ENCODE results near the gene ARHGDIB. TPM values are rescaled to one million over a fixed set of nuclear protein-coding genes. Genes with fewer than 3 reads are reported as not detected.

The ARHGDIB gene
- total RNA-seq, 1 donor from 2014 or later, result 86.1 TPM

DNA sequence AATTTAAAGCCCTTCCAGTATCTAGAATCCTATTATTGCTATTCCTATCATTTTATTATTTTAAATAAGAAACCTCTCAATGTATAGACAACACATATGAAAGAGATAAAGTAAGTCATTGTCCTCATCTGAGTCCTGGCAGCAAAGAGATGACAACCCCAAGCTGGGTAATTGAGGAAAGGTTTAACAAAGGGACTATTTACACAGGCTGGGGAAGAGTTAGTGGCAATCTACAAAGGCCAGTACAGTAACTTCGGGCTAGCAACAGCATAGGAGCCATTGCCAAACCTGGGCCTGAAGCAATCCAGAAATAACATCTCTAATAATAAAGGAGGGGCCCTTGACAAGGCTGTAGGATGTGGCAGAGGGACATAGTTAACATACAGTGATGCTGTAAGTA, 22.6 kb upstream of the ARHGDIB start:
- DNase-seq (ENCODE audit: low spot score), result no peak

DNA sequence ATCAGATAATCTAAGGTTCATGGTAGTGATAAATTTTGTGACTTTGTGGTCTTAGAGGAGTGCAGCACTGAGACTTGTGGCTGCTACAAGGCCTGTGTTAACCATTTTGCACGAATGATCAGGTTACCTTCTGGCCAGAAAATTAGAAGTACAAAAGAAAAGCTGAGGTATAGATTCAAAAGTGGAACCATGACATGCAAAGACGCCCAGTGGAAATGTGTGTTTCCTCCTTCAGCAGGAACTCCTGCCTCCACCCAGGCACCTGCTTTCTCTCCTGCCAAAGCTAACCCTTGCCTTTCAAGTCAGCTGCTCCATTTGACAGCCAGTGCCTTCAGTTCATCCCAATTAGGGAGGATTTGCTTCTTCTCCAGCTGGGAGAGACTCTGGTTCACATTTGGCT, 21.6 kb upstream of the ARHGDIB start:
- DNase-seq (ENCODE audit: low spot score), result no peak

DNA sequence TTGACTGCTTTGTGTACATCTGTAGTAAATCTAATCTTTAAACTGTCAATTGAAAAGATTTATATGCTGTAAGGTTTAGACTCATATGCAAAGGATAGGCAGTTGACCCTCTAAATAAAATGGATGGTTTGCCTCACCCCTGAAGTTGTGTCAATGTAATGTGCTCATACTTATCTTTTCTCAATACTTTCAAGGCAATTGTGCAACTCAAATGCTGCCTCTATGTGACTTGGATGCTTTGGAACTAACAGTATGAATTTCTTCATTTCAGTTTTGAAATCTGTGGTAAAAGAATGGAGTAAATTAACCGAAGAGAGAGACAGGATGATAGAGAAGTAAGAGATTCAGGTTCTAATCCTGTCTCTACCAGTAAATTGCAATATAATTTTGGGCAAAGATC, 21.2 kb upstream of the ARHGDIB start:
- DNase-seq (ENCODE audit: low spot score), result no peak

DNA sequence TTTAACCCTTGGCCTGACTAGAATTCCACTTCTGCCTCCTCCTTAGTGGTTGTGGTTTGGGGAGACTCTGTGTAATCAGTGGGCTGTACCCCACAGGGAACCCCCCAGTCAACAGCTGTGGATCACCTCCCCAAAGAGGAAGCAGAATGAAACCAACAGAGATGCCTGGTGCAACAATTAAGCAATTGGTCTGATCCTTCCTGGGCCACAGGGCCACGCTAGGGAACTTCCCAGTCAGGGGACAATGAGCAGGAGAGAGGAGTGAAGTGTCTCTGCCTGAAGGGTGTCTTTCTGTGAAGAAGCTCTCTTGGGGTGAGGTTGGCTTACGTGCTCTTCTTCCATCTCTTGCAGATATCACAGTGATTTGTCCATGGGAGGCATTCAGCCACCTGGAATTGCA, 19.6 kb upstream of the ARHGDIB start:
- no peak for DNase-seq (ENCODE audit: low spot score)

DNA sequence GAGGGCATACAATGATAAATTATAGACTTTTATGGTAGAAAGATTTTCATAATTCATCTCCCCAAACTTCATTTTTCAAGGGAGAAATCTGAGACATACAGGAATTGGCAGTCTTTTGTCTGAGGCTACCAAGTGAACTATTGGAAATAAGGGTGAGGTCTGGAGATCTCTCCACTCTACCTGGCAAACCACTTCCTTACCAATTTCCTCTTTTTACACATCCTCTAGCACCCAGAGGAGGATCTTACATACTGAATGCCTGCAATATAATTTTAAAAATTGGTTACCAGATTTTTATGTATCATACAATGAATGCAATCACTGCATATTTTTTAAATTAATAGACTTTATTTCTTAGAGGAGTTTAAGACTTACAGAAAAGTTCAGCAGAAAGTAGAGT, 18.1 kb upstream of the ARHGDIB start:
- DNase-seq (ENCODE audit: low spot score), result no peak

DNA sequence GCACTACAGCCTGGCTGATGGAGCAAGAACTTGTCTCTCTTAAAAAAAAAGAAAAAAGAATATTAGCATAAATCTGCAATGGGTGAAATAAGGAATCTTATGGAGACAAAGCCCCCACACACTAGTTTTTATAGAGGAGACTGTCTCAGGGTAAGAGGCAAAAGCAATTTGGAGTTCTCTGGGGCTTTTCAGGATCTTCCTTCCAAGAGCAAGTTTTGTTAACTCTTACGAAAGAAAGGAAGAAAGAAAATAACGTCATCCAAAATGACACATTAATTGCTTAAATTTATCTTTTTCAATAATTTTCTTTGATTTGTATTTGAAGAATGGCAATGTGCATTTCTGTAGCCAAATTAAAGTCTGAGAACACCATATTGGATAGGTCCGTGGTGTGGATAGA, 15.3 kb upstream of the ARHGDIB start:
- DNase-seq (ENCODE audit: low spot score), result no peak

DNA sequence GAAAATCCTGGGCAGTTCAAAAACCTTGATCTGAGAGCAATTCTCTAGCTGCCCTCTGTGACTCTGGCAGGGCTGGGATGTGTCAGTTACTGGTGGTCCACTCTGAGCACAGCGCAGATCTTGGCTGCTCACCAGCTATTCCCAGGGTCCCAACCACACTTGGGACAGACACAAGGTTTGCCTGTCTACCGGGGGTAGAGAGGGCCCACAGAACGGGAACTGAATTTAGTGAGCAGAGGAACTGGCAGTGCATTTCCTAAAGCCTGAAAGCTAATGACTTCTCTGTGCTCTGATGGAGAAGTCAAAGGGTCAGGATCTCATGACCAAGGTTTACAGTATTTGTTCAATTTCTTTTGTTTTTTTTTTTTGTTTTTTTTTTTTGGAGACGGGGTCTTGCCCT, 14.1 kb upstream of the ARHGDIB start:
- no peak for DNase-seq (ENCODE audit: low spot score)

DNA sequence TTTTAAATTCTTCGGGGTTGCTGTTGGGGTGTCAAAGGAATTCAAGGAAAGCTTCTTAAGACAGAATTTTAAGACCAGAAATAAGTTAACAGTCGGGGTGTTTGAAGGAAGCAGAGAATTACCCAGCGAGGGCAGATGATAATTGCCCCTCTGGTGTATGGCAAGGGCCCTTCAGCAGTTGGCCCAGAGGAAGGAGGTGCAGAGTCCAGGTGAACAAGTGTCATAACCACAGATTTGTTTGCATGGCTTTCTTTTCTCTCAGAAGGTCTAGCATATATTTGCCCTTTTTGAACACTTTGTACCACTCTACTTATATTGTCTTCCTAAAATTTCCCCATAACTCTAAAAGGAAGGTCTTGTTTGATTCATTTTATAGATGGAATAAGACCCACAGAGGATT, 13.2 kb upstream of the ARHGDIB start:
- DNase-seq (ENCODE audit: low spot score), result no peak

DNA sequence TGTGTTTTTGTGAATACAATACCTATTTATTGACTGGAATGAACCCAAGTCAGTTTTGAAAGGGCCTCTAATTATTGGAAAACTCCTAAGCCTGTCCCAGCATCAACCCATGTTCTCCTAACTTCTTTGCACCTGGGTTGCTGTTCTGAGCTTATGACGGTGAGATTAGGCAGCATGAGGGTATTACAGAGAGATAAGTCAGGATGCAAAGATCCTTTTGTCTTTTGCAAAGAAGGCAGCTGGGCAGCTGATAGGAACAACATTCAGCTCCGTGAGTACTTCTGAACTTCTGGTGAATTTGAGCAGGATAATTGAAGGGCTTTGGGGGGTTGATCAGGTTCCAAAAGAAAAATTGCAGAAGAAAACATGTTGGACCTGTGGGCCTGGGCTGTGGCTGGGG, 11.4 kb upstream of the ARHGDIB start, which contains the start of gene PDE6H:
Gene PDE6H (plus strand): TSS at position 227 of the 400 bp plus-strand sequence. CDS start 4,971 bp downstream, outside the sequence.
- no peak for DNase-seq (ENCODE audit: low spot score)

DNA sequence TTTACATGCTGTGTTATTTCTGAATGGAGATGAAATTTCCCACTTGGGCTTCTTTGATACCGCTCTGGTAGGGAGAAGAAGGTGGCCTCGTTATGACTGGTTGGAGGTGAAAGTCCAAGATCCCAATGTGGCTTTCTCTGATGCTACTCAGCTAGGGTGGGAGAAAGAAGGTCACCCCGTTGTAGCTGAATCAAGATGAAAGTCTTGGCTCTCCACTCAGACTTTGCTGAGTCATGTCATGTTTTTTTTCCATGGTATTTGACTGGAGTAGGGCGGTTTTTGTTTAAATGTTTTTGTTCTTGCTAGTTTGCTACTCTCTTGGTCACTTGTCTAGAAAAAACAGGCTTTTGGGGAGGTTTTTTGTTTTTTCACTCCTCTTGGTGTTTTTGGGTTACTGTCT, 9.1 kb upstream of the ARHGDIB start:
- no peak for DNase-seq (ENCODE audit: low spot score)

DNA sequence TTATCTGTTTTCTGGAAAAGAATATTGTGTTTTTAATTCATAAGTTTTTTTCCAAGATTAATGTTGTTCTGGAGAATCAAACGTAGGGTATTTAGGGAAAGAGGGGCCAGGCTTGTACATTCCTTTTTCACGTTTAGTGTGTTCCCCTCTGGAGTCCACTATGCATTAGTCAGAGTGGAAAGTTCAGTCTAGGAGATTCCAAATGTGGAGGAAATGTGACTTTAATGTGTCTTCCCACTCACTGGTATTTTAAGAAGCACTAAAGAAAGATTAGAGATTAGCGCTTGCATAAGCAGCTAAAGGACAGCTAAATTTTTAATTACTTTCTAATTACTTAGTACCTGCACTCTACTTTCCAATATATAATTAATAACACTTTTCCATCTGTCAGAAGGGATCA, 7.1 kb upstream of the ARHGDIB start:
- no peak for DNase-seq (ENCODE audit: low spot score)

DNA sequence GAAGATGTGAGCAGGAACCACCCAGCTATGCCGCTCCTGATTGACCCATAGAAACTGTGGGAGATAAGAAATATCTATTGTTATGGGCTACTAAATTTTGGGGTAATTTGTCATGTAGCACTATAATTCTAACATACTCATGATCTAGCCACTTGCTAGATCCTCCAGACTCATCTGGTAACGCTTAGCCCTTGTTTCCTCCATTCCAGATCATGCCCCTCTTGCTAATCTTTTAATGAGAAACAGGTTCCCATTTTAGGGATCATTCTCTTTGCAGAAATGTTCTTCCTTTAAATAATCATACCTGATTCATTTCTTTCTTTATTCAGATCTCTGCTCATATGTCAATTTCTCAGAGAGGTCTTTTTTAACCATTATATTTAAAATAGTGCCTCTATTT, 3.8 kb upstream of the ARHGDIB start:
- no peak for DNase-seq (ENCODE audit: low spot score)

DNA sequence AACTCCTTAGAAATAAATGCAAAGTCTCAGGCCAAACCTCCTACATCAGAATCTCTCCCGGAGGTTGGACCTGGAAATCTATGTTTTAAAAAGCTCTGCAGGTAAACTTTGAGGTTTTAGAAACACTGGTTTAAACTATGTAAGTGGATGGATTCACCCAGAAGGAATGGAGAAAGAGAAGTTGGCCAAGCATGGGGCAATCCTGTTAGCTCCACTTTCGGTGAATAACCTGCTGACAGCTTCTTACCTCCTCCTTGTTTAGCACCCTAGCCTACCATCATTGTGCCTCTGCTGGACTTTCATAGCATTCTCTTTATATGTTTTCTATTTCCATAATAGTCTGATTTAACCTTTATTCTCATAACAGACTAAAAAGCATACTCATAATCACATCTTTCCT, 3.0 kb upstream of the ARHGDIB start:
- DNase-seq (ENCODE audit: low spot score), result no peak

DNA sequence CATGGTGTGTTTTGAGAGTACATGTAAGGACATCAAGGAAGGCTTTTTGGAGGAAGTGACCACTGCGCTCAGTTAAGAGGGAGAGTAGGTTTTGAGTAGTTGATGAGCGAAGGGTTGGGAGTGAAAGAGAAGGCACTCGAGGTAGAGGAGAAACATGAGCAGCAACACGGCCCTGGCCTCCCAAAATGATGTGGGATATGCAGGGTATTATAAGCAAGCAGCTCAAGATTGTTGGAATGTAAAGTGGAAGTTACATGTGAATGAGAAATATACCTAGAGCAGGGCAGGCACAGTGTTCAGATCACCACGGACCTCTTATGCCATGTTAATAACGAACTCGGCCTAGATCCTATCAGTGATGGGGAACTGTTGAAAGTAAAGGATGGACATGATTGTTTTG, 2.1 kb upstream of the ARHGDIB start:
- DNase-seq (ENCODE audit: low spot score), result no peak

DNA sequence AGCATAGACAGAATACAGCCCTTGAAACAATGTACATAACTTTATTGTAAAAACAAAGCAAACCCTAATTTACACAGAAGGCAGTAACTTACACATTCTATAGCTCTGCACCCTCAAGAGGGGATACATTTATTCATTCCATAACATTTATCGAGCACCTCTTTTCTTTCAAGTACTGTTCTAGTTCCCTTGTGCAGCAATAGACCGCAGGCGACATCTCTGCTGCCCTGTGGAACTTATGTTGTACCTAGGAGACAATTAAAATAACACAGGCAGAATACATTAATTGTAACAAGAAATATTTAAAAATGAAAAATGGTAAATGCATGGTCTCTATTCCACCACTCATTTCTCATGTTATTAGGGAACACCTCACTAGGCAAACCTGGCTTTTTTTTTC, 1.4 kb upstream of the ARHGDIB start:
- DNase-seq (ENCODE audit: low spot score), result no peak

DNA sequence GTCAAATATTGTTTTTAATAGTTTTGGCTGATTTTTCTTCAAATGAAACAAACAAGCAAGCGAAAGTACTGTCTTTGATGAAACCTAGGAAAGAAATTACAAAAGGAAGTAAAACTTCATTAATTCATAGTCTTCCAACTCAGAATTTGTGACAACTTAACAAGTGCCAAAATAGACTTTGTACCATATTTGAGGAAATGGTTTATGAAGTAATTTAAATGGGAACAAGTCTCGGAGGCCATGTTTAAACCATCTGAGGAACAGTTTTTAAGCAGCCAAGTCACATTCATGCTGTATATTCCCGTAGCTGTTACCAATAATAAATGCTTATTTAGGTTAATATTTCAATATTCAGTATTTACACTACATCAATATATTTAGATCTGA, 745 bp upstream of the ARHGDIB start:
- DNase-seq (ENCODE audit: low spot score), result no peak

DNA sequence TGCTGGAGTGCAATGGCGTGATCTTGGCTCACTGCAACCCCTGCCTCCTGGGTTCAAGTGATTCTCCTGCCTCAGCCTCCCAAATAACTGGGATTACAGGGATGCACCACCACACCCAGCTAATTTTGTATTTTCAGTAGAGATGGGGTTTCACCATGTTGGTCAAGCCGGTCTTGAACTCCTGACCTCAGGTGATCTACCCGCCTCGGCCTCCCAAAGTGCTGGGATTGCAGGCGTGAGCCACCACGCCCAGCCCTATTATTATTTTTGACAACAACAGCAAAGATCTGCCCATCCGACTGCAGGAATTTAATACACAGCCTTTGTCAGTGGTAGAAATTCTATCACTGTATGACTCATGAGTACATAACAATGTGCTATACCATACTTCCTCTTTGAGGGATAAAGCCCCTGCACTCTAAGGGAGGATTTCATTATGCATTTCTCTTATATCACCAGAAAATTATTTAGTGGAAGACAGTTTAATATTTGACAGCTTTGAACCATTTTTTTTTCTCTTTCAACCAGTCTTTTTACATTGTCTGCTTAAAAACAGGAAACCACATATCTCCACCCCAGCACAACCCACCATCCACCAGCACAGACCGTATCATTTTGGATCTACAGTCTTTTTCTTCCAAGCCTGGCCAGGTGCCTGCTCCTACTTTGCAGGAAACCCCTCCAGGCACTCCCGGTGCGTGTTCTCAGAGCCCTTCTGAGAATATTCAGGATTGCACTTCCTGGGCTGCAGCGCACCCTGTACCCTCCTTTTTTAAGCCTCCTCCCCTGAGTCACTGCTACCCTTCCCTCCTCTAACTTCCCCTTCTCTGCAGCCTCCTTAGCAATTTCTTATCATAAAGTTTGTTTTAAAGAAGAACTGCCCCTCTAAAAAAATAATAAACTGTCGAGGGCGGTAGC, 594 bp downstream of the ARHGDIB start:
- DNase-seq (ENCODE audit: low spot score), result no peak

DNA sequence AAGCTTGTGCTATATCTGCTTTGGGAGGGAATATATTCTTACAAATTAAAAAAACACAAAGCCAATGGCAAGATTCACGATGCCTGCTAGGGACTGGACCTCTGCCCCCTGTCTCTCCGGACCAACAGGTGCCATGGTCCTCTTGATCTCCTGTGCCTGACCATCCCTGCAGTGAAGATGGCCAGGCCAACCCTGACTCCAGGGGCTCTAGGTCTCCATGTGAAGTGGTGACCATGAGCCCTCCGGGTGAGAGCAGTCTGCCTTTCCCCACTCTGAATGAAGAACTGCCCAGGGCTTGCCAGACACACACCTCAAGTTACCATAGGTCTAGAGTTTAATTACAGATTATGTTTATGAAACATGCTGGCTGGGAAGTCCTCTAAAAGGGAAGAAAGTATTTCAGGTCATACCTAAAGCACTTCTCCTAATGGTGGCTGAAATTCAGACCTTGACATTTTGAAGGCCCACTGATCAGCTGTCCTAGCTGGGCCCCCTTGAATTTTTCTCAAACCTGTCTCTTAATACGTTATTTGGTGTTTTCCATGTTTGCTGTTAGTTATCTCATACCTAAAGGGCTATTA, 1.4 kb downstream of the ARHGDIB start:
- no peak for DNase-seq (ENCODE audit: low spot score)

DNA sequence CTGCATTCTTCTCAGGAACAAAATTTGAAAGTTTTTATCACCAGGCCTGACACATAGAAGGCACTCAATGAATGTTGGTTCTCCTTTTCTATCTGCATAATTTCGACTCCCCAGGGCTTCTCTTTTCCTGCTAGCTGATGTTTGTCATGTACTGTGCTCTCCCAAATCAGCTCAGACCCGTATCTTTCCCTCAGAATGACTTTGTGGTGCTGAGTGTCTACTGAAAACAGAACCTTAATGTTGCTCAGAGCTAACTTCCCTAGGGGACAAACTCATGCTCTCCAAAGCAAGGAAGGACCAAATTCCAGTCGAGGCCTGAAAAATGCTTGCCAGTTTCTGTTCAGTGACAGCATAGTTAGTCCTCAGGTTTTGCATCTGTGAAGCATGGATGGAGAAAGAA, 1.9 kb downstream of the ARHGDIB start:
- no peak for DNase-seq (ENCODE audit: low spot score)

DNA sequence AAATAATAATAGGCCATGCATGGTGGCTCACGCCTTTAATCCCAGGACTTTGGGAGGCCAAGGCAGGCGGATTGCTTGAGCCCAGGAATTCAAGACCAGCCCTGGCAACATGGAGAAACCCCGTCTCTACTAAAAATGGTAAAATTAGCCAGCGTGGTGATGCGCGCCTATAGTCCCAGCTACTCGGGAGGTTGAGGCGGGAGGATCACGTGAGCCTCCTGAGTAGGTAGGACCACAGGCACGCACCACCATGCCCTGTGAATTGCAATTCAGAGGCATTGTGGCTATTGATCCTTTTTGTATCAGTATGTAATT, 2.3 kb downstream of the ARHGDIB start:
- no peak for DNase-seq (ENCODE audit: low spot score)

DNA sequence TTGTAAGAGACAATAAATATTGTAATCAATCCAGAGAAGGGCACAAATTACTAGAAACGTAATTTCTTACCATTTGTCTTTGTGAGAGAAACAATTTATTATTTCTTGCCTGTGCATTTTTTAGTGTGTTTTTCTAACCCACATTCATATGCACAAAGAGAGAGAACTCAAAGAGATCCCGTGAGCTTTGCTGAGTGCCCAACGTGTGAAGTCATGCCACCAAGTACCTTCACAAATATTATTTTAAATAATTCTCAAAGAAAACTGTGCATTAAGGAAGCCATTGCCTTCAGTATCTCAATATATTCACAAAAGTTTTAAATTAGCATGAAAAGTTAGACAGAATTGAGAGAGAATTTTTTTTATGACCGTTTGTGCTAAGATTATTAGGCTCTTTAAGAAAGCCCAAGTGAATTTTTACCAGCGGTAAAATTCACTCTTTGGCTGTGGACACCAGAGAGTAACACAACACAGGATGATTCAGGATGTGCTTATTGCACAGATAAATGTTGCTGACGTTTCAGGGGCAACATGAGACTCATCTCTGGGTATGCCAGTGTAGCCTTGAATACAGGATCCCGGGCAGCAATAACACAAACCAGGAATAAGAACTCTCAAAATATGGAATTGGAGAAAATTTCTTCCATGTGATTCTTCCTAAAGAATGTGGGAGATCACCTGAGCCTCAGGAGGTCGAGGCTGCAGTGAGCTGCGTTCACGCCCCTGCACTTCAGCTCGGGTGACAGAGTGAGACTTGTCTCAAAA, 2.9 kb downstream of the ARHGDIB start:
- DNase-seq (ENCODE audit: low spot score), result no peak

DNA sequence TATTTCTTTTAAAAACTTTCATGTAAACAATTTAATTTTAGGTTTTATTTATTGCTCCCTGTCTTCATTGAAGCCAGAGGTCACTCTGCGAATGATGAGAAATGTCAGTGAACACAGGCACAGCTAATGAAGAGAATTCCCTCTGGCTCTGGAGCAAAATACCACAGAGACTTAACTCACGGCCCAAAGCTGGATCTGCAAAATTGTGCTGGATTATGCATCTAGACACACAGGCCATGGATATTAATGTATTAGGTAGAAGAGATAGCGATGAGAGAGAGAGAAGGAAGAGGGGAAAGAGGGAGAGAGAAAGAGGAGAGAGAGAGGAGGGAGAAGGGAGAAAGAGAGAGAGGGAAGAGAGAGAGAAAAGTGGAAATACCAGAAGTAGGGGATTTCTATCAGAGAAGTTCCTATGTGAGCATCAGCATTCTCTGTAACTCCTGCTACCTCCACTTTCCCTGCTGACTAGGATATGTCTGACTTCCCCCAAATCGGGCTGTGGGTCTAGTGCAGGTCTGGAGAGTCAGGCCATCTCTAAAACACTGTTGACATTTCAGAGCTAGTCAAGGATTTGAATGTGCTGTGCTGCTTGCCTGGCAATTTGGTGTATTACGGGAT, 3.7 kb downstream of the ARHGDIB start:
- no peak for DNase-seq (ENCODE audit: low spot score)

DNA sequence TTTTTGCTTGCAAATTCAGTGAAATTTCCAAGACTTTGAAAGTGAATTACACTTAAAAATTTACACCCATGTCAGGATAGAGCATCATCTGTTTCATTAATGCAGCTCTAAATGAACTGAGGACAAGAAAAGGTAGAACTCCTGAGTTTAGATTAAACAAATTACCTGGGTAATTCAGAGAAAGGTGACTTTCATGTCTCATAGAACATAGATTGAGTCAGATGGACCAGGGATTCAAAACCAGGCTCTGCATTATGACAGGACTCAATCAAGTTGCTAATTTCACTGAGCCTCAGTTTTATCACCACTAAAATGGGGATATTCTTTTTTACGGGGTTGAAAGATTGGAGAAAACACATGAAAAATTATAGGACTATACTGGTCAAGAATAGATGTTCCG, 4.5 kb downstream of the ARHGDIB start:
- no peak for DNase-seq (ENCODE audit: low spot score)
